Mesodermal cell (in vitro differentiated cells): ENCODE results near the gene SCRT2.

Experiments used
- H3K27ac ChIP-seq: 2 replicates; pipeline ENCODE4 v1.7.0; 2013; ENCODE audit warnings: mild to moderate bottlenecking, low read depth, low read length, moderate library complexity; ENCODE audit not compliant: severe bottlenecking
- H3K36me3 ChIP-seq: 2 replicates; pipeline ENCODE4 v1.7.1; 2013; ENCODE audit warnings: mild to moderate bottlenecking, low read length, moderate library complexity; ENCODE audit not compliant: control insufficient read depth, insufficient read depth
- H3K4me1 ChIP-seq: one replicate; pipeline ENCODE4 v1.7.1; 2013; ENCODE audit warnings: mild to moderate bottlenecking, low read length; ENCODE audit not compliant: insufficient read depth, control insufficient read depth, poor library complexity, severe bottlenecking
- H3K4me3 ChIP-seq: 2 replicates; pipeline ENCODE4 v1.7.0; 2013; ENCODE audit warnings: low read length, control low read depth, mild to moderate bottlenecking; ENCODE audit not compliant: insufficient read depth, poor library complexity, severe bottlenecking; ENCODE audit errors: extremely low read depth
- H3K9me3 ChIP-seq: 2 replicates; pipeline ENCODE4 v1.7.1; 2013; ENCODE audit warnings: mild to moderate bottlenecking, low read length, moderate library complexity; ENCODE audit not compliant: control insufficient read depth
- WGBS, 2 experiments: methylation state at CpG; one replicate each; pipeline ENCODE4 v1.1.5; 2013; ENCODE audit warnings: missing lambda C conversion rate in 2 of 2; ENCODE audit not compliant: insufficient coverage in 2 of 2; 5-methylcytosine and 5-hydroxymethylcytosine counted together

Gene SCRT2

GRCh38 chr20:663315-664090, 12.1 kb downstream of the SCRT2 start:
- Histone ChIP-seq H3K27ac (no peak overlapping the region), H3K9me3 (no peaks in the 10 kb centered on the region), H3K36me3 (no peaks in the 10 kb centered on the region), H3K4me3 (no peak overlapping the region), H3K4me1 (peaks cover 49% of the 10 kb centered on the region)
- WGBS, 2 experiments, result 92 to 93% methylated on average over 67 to 83 of the region's 84 CpGs

GRCh38 chr20:662277-663192, 13.1 kb downstream of the SCRT2 start:
- Histone ChIP-seq H3K36me3 (no peaks in the 10 kb centered on the region), H3K4me1 (peaks cover 53% of the 10 kb centered on the region), H3K27ac (no peak overlapping the region), H3K4me3 (no peak overlapping the region), H3K9me3 (no peaks in the 10 kb centered on the region)
- WGBS, 2 experiments, result 64 to 77% methylated on average over 7 to 10 of the region's 16 CpGs

GRCh38 chr20:661474-662270, 13.9 kb downstream of the SCRT2 start:
- H3K4me1 ChIP-seq, result peaks cover 47% of the 10 kb centered on the region
- H3K9me3 ChIP-seq, result no peaks in the 10 kb centered on the region
- 43 to 49% methylated on average over 23 to 27 of the region's 29 CpGs for WGBS, 2 experiments
- no peak overlapping the region for H3K27ac ChIP-seq
- H3K36me3 ChIP-seq, result no peaks in the 10 kb centered on the region
- no peak overlapping the region for H3K4me3 ChIP-seq

- no peak overlapping the region for H3K27ac ChIP-seq
- no peaks in the 10 kb centered on the region for H3K36me3 ChIP-seq
- H3K4me3 ChIP-seq, result no peak overlapping the region
- H3K9me3 ChIP-seq, result no peaks in the 10 kb centered on the region
- WGBS, 2 experiments, result 17% methylated on average over 3 of the region's 5 CpGs; no CpG with 5 or more reads in 1 of the 2 experiments
- H3K4me1 ChIP-seq, result peaks cover 40% of the 10 kb centered on the region
Observed at GRCh38 chr20:658731-659291, 16.8 kb downstream of the SCRT2 start.

- Histone ChIP-seq H3K36me3 (no peaks in the 10 kb centered on the region), H3K27ac (no peak overlapping the region), H3K4me3 (no peak overlapping the region), H3K9me3 (no peaks in the 10 kb centered on the region), H3K4me1 (peaks cover 45% of the 10 kb centered on the region)
- 25 to 34% methylated on average over 2 of the region's 2 CpGs for WGBS, 2 experiments
Observed at GRCh38 chr20:658202-658601, 17.4 kb downstream of the SCRT2 start.

GRCh38 chr20:655726-656624, 19.6 kb downstream of the SCRT2 start:
- H3K4me1 ChIP-seq, result peaks cover 35% of the 10 kb centered on the region
- H3K4me3 ChIP-seq, result no peak overlapping the region
- H3K9me3 ChIP-seq, result no peaks in the 10 kb centered on the region
- no peak overlapping the region for H3K27ac ChIP-seq
- 89 to 91% methylated on average over 8 to 10 of the region's 11 CpGs for WGBS, 2 experiments
- no peaks in the 10 kb centered on the region for H3K36me3 ChIP-seq

- Histone ChIP-seq H3K27ac (no peak overlapping the region), H3K4me1 (peaks cover 27% of the 10 kb centered on the region), H3K9me3 (no peaks in the 10 kb centered on the region), H3K4me3 (no peak overlapping the region), H3K36me3 (peaks cover 11% of the 10 kb centered on the region)
- 90 to 100% methylated on average over 3 of the region's 3 CpGs for WGBS, 2 experiments
Observed at GRCh38 chr20:654417-654750, 21.2 kb downstream of the SCRT2 start.

- whole genome bisulfite sequencing, 2 experiments, result 44 to 53% methylated on average over 27 to 30 of the region's 31 CpGs
Observed at GRCh38 chr20:653590-654416, 21.8 kb downstream of the SCRT2 start.

GRCh38 chr20:653110-653589, 22.5 kb downstream of the SCRT2 start, which contains the start of gene SRXN1:
SRXN1 (minus strand) TSS chr20:653200; CDS start chr20:653185, 15 bp downstream.
- Histone ChIP-seq H3K4me1 (peaks cover 16% of the 10 kb centered on the region), H3K36me3 (peaks cover 23% of the 10 kb centered on the region), H3K27ac (peak within 1 kb of the TSS; percentile 85), H3K9me3 (no peaks in the 10 kb centered on the region), H3K4me3 (peak within 1 kb of the TSS; percentile 54)
- WGBS, 2 experiments, result 0% methylated on average over 18 to 60 of the region's 74 CpGs

More at GRCh38 chr20:653590-654416, 21.8 kb downstream of the SCRT2 start:
- H3K27ac ChIP-seq, result peak overlapping the region; percentile 36
- no peaks in the 10 kb centered on the region for H3K9me3 ChIP-seq
- H3K36me3 ChIP-seq, result peaks cover 16% of the 10 kb centered on the region
- H3K4me3 ChIP-seq, result peak overlapping the region; percentile 54
- H3K4me1 ChIP-seq, result peaks cover 22% of the 10 kb centered on the region
